K562 (cell line): Measurements from ENCODE around the gene TNFAIP3. TPM values are rescaled to one million over a fixed set of nuclear protein-coding genes. Genes with fewer than 3 reads are reported as not detected.
A peak's percentile ranks its signal among the peaks of the same experiment; 100 is the strongest.

Source experiments
- CXXC5 ChIP-seq: fragments of 250-450 bp; sonication (Bioruptor Pico); IDR thresholded peaks from 2 replicates; pipeline ENCODE4 v1.8.0; 2022; ENCODE audit warnings: inconsistent platforms, mild to moderate bottlenecking, moderate library complexity
- HDAC2 ChIP-seq: fragments of 450-650 bp; IDR thresholded peaks from 2 replicates; pipeline ENCODE4 v1.6.1; 2016; ENCODE audit warnings: mild to moderate bottlenecking
- HDAC3 ChIP-seq: fragments of 450-650 bp; IDR thresholded peaks from 2 replicates; pipeline ENCODE4 v1.6.1; 2018; ENCODE audit warnings: borderline replicate concordance, mild to moderate bottlenecking, moderate library complexity; ENCODE audit not compliant: partially characterized antibody
- KAT7 ChIP-seq: sonication (generic); formaldehyde crosslinking; IDR thresholded peaks from 2 replicates; pipeline ENCODE4 v1.8.0; 2022; ENCODE audit warnings: missing genetic modification reagents, mild to moderate bottlenecking, borderline replicate concordance
- NFE2 ChIP-seq: IDR thresholded peaks from 2 replicates; pipeline ENCODE4 v1.6.1; 2014; ENCODE audit warnings: antibody characterized with exemption, low read depth
- NR4A1 ChIP-seq, 2 experiments: fragments of 250-450 bp in 1 of 2; fragments of 450-650 bp in 1 of 2; sonication (Bioruptor Pico) in 1 of 2; IDR thresholded peaks; 2 replicates each; pipeline versions ENCODE4 v1.4.0 to v1.6.1; 2016 to 2020; ENCODE audit warnings: mild to moderate bottlenecking in 2 of 2, missing compliant biosample characterization in 1 of 2, missing genetic modification characterization in 1 of 2, moderate library complexity in 1 of 2
- POLR2G ChIP-seq: fragments of 200-400 bp; formaldehyde crosslinking; IDR thresholded peaks from 2 replicates; pipeline ENCODE4 v1.6.1; 2017; ENCODE audit warnings: low read depth, mild to moderate bottlenecking, antibody characterized with exemption, low read length, moderate library complexity
- RBM22 ChIP-seq: fragments of 200-400 bp; formaldehyde crosslinking; IDR thresholded peaks from 2 replicates; pipeline ENCODE4 v1.6.1; 2018; ENCODE audit warnings: low read length, low read depth; ENCODE audit not compliant: poor library complexity, severe bottlenecking
- SIN3A ChIP-seq, 2 experiments: fragments of 150-350 bp in 1 of 2; IDR thresholded peaks; 2 replicates each; pipeline ENCODE4 v1.6.1; 2011 to 2016; ENCODE audit warnings: borderline replicate concordance in 2 of 2, low read depth in 2 of 2, low read length in 2 of 2, mild to moderate bottlenecking in 2 of 2, moderate library complexity in 2 of 2; ENCODE audit not compliant: control insufficient read depth in 1 of 2
- SMARCA4 ChIP-seq: fragments of 450-650 bp; IDR thresholded peaks from 2 replicates; pipeline ENCODE4 v1.6.1; 2016
- TCF3 ChIP-seq: sonication (generic); formaldehyde crosslinking; IDR thresholded peaks from 2 replicates; pipeline ENCODE4 v1.4.0; 2020; ENCODE audit warnings: mild to moderate bottlenecking, missing genetic modification reagents
- ZBTB7A ChIP-seq: IDR thresholded peaks from 2 replicates; pipeline ENCODE4 v1.6.1; 2011; ENCODE audit warnings: low read depth, mild to moderate bottlenecking, low read length, moderate library complexity, borderline replicate concordance; ENCODE audit not compliant: control insufficient read depth
- ZEB2 ChIP-seq: fragments of 450-650 bp; IDR thresholded peaks from 2 replicates; pipeline ENCODE4 v1.6.1; 2016
- ZNF507 ChIP-seq: conservative IDR thresholded peaks from 2 replicates; pipeline ENCODE4 v1.6.1; 2017; ENCODE audit warnings: missing genetic modification characterization, missing compliant biosample characterization
- ZSCAN32 ChIP-seq: fragments of 450-650 bp; formaldehyde crosslinking; IDR thresholded peaks from 2 replicates; pipeline ENCODE4 v1.4.0; 2020; ENCODE audit warnings: mild to moderate bottlenecking, moderate library complexity
- polyA plus RNA-seq, 8 experiments: library from polyadenylated mRNA; depleted of rRNA in 4 of 8; stranded (reverse) in 5 of 8; unstranded in 3 of 8; fragments of >200 nt; fragmentation: Nextera tagmentation in 2 of 8; fragmentation: Illumina TruSeq in 1 of 8; extraction: Ambion mirVana in 2 of 8; extraction: Trizol in 1 of 8; gene quantifications; 2 replicates each; pipeline versions ENCODE4 v1.2.1 to v1.2.3, GENCODE V29; 2011 to 2014; ENCODE audit warnings: inconsistent platforms in 1 of 8, missing spikeins in 1 of 8
- total RNA-seq, 7 experiments: library from RNA; depleted of rRNA in 6 of 7; stranded (reverse); fragments of >200 nt in 6 of 7; fragmentation: Illumina TruSeq in 2 of 7; extraction: Trizol in 2 of 7; gene quantifications; 2 replicates each; pipeline versions ENCODE4 v1.2.1 to v1.2.3, GENCODE V29; 2011 to 2021; ENCODE audit warnings: low replicate concordance in 1 of 7
- TF ChIP-seq, protein P1 (sequence below), 2 experiments: IDR thresholded peaks in 1 of 2; conservative IDR thresholded peaks in 1 of 2; 2 replicates each; pipeline ENCODE4 v1.6.1; 2016; ENCODE audit warnings: low read depth in 2 of 2, mild to moderate bottlenecking in 1 of 2, missing compliant biosample characterization in 1 of 2, missing genetic modification characterization in 1 of 2, moderate library complexity in 1 of 2
- TF ChIP-seq, protein P2 (sequence below): fragments of 450-650 bp; IDR thresholded peaks from 2 replicates; pipeline ENCODE4 v1.6.1; 2017; ENCODE audit warnings: mild to moderate bottlenecking, moderate library complexity
- TF ChIP-seq, protein P3 (sequence below), 2 experiments: IDR thresholded peaks; 2 replicates each; pipeline ENCODE4 v1.6.1; 2012; ENCODE audit warnings: improper control_type of control experiment in 2 of 2, low read depth in 2 of 2, low read length in 2 of 2, borderline replicate concordance in 1 of 2
- TF ChIP-seq, protein P4 (sequence below): sonication (generic); formaldehyde crosslinking; IDR thresholded peaks from 2 replicates; pipeline ENCODE4 v1.8.1; 2023; ENCODE audit warnings: mild to moderate bottlenecking, missing genetic modification reagents

The TNFAIP3 gene
- total and polyA plus RNA-seq, 9 of the 15 experiments (the other 6 are each of a cell fraction or from before 2014, with no cell fraction given): 0.79 to 17.0 (median 6.4) TPM

DNA sequence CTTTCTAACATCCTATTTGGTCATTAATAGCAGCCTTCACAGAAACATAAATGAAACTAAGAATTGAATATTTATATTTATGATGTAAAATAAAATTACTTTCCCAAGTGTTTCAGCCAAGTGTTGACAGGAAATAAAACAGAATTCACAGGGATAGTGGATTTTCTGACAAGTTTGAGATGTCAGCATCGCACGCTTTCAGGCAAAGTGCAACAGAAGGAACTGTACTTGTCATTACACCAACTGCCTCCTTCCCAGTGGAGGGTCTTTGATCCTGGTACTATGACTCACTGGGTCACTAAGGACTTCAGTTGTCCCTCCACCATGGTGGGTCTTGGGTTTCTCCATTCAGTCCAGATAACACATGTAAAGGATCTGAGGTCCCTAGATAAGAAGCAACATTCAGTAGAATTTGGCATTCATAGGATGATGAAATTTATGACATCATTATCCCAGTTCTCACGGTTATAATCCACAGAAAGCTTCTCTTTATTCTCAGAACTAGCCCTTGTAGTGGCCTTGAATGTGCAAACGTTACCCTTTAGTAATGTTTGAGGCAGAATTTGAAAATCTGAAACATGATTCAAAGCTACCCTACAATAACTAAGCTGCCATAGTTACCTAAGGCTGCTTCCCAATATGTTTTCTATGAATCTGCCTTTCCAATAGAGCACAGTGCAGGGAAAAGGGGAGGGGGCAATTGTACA lies 3.8 kb upstream of the TNFAIP3 start (continued):
- TF ChIP-seq NR4A1 (CRISPR knock-in tag; IDR thresholded peaks at IDR 0.05): no peak
- peak; percentile 62; the same call in 1 of the 2 replicates for TF ChIP-seq NR4A1 (tag; IDR thresholded peaks at IDR 0.05)
- TF ChIP-seq, protein P1, sequence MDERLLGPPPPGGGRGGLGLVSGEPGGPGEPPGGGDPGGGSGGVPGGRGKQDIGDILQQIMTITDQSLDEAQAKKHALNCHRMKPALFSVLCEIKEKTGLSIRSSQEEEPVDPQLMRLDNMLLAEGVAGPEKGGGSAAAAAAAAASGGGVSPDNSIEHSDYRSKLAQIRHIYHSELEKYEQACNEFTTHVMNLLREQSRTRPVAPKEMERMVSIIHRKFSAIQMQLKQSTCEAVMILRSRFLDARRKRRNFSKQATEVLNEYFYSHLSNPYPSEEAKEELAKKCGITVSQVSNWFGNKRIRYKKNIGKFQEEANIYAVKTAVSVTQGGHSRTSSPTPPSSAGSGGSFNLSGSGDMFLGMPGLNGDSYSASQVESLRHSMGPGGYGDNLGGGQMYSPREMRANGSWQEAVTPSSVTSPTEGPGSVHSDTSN (CRISPR knock-in tag; IDR thresholded peaks at IDR 0.05; ENCODE audit: low read depth): no peak
- TF ChIP-seq, protein P1 (tag; conservative IDR thresholded peaks at IDR 0.05; ENCODE audit: low read depth): peak; percentile 67
- TF ChIP-seq ZEB2: peak; percentile 82
- peak; percentile 59 for TF ChIP-seq ZSCAN32 (CRISPR knock-in tag)
- peak; percentile 52 for TF ChIP-seq NFE2
- peak; percentile 99 for TF ChIP-seq ZBTB7A
- peak; percentile 99 for TF ChIP-seq SMARCA4
- TF ChIP-seq RBM22: no peak
- peak; percentile 95 for TF ChIP-seq HDAC3
- TF ChIP-seq KAT7: no peak
- TF ChIP-seq ZNF507 (tag): no peak
- TF ChIP-seq POLR2G: peak; percentile 29; the same call in 1 of the 2 replicates
- peak; percentile 92 for TF ChIP-seq HDAC2
- TF ChIP-seq, protein P2, sequence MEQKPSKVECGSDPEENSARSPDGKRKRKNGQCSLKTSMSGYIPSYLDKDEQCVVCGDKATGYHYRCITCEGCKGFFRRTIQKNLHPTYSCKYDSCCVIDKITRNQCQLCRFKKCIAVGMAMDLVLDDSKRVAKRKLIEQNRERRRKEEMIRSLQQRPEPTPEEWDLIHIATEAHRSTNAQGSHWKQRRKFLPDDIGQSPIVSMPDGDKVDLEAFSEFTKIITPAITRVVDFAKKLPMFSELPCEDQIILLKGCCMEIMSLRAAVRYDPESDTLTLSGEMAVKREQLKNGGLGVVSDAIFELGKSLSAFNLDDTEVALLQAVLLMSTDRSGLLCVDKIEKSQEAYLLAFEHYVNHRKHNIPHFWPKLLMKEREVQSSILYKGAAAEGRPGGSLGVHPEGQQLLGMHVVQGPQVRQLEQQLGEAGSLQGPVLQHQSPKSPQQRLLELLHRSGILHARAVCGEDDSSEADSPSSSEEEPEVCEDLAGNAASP: no peak
- TF ChIP-seq TCF3 (CRISPR knock-in tag): peak; percentile 98
- peak; percentile 80 for TF ChIP-seq CXXC5 (CRISPR knock-in tag)
- TF ChIP-seq, protein P3, sequence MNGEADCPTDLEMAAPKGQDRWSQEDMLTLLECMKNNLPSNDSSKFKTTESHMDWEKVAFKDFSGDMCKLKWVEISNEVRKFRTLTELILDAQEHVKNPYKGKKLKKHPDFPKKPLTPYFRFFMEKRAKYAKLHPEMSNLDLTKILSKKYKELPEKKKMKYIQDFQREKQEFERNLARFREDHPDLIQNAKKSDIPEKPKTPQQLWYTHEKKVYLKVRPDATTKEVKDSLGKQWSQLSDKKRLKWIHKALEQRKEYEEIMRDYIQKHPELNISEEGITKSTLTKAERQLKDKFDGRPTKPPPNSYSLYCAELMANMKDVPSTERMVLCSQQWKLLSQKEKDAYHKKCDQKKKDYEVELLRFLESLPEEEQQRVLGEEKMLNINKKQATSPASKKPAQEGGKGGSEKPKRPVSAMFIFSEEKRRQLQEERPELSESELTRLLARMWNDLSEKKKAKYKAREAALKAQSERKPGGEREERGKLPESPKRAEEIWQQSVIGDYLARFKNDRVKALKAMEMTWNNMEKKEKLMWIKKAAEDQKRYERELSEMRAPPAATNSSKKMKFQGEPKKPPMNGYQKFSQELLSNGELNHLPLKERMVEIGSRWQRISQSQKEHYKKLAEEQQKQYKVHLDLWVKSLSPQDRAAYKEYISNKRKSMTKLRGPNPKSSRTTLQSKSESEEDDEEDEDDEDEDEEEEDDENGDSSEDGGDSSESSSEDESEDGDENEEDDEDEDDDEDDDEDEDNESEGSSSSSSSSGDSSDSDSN (IDR thresholded peaks at IDR 0.05; ENCODE audit: borderline replicate concordance in 1 of 2, low read depth in 2 of 2, low read length in 2 of 2): peak in 1 of 2 experiments; percentile 79; a peak in 1 of 4 replicates
- TF ChIP-seq SIN3A (IDR thresholded peaks at IDR 0.05; ENCODE audit: borderline replicate concordance in 2 of 2, control insufficient read depth in 1 of 2, low read depth in 2 of 2, low read length in 2 of 2): no peak
- TF ChIP-seq, protein P4, sequence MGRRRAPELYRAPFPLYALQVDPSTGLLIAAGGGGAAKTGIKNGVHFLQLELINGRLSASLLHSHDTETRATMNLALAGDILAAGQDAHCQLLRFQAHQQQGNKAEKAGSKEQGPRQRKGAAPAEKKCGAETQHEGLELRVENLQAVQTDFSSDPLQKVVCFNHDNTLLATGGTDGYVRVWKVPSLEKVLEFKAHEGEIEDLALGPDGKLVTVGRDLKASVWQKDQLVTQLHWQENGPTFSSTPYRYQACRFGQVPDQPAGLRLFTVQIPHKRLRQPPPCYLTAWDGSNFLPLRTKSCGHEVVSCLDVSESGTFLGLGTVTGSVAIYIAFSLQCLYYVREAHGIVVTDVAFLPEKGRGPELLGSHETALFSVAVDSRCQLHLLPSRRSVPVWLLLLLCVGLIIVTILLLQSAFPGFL: no peak
